Endothelial cell of umbilical vein (primary cell): ENCODE data around the gene PSME3IP1.

Experiments used
- EZH2 ChIP-seq: IDR thresholded peaks from 2 replicates; pipeline ENCODE4 v1.6.1; 2012; ENCODE audit warnings: borderline replicate concordance, low read depth, mild to moderate bottlenecking, moderate library complexity, low read length, inconsistent platforms; ENCODE audit not compliant: severe bottlenecking
- FOS ChIP-seq: IDR thresholded peaks from 2 replicates; pipeline ENCODE4 v1.6.1; 2011; ENCODE audit warnings: mild to moderate bottlenecking, low read length, moderate library complexity, borderline replicate concordance; ENCODE audit not compliant: insufficient read depth
- GATA2 ChIP-seq: IDR thresholded peaks from 2 replicates; pipeline ENCODE4 v1.7.0; 2011; ENCODE audit warnings: low read depth, mild to moderate bottlenecking, moderate library complexity, mixed read lengths, low read length; ENCODE audit not compliant: insufficient read length, insufficient read depth
- JUN ChIP-seq: IDR thresholded peaks from 2 replicates; pipeline ENCODE4 v1.6.1; 2011; ENCODE audit warnings: borderline replicate concordance, low read depth; ENCODE audit not compliant: insufficient read length, insufficient read depth
- MYC ChIP-seq: IDR thresholded peaks from one replicate; pipeline ENCODE4 v1.6.1; 2011; ENCODE audit warnings: mild to moderate bottlenecking, low read depth, low read length
- POLR2A ChIP-seq: IDR thresholded peaks from 2 replicates; pipeline ENCODE4 v1.6.1; 2012; ENCODE audit warnings: low read depth, mild to moderate bottlenecking, control low read depth, low read length
- POLR2AphosphoS5 ChIP-seq: IDR thresholded peaks from 2 replicates; pipeline ENCODE4 v1.6.1; 2012; ENCODE audit warnings: low read depth, mild to moderate bottlenecking, control low read depth, low read length, moderate library complexity; ENCODE audit not compliant: insufficient read depth
- TF ChIP-seq, protein P1 (sequence below), 2 donors: IDR thresholded peaks; 1 replicate in 1 of 2; 2 replicates in 1 of 2; pipeline ENCODE4 v1.5.1; 2011; ENCODE audit warnings: low read length in 2 of 2, mild to moderate bottlenecking in 2 of 2, moderate library complexity in 2 of 2, control low read depth in 1 of 2, inconsistent platforms in 1 of 2, low read depth in 1 of 2; ENCODE audit not compliant: insufficient read depth in 1 of 2; ENCODE audit errors: extremely low read depth in 1 of 2
- TF ChIP-seq, protein P2 (sequence below): IDR thresholded peaks from 2 replicates; pipeline ENCODE4 v1.6.1; 2011; ENCODE audit not compliant: insufficient read depth, insufficient read length

DNA sequence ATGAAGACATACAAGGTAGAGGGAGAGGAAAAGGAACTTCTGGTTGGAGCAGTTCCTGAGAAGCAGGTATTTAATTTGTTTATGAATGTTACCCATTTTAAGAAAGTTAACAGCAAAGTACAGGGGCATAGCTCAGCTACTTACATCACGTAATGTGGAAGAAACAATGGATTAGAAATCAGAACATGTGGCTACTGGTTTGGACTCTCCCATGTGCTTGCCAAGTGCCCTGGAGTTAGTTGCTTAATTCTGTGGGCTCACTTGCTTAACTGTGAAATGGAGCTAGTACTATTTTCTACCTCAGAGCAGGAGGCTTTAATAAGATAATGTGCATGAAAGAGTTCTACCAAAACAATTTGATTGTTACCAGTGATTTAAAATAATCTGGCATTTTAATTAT is 27.6 kb upstream of the PSME3IP1 start:
- TF ChIP-seq, protein P1, sequence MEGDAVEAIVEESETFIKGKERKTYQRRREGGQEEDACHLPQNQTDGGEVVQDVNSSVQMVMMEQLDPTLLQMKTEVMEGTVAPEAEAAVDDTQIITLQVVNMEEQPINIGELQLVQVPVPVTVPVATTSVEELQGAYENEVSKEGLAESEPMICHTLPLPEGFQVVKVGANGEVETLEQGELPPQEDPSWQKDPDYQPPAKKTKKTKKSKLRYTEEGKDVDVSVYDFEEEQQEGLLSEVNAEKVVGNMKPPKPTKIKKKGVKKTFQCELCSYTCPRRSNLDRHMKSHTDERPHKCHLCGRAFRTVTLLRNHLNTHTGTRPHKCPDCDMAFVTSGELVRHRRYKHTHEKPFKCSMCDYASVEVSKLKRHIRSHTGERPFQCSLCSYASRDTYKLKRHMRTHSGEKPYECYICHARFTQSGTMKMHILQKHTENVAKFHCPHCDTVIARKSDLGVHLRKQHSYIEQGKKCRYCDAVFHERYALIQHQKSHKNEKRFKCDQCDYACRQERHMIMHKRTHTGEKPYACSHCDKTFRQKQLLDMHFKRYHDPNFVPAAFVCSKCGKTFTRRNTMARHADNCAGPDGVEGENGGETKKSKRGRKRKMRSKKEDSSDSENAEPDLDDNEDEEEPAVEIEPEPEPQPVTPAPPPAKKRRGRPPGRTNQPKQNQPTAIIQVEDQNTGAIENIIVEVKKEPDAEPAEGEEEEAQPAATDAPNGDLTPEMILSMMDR (IDR thresholded peaks at IDR 0.05; ENCODE audit: extremely low read depth in 1 of 2, insufficient read depth in 1 of 2, low read depth in 1 of 2, low read length in 2 of 2) = no peak
- no peak for TF ChIP-seq POLR2AphosphoS5
- no peak for TF ChIP-seq EZH2
- no peak for TF ChIP-seq POLR2A
- no peak for TF ChIP-seq FOS
- TF ChIP-seq, protein P2, sequence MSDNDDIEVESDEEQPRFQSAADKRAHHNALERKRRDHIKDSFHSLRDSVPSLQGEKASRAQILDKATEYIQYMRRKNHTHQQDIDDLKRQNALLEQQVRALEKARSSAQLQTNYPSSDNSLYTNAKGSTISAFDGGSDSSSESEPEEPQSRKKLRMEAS = no peak
- TF ChIP-seq MYC = no peak
- no peak for TF ChIP-seq JUN
- TF ChIP-seq GATA2 = no peak
